Measurements from ENCODE around the gene SEMA6A.

DNA sequence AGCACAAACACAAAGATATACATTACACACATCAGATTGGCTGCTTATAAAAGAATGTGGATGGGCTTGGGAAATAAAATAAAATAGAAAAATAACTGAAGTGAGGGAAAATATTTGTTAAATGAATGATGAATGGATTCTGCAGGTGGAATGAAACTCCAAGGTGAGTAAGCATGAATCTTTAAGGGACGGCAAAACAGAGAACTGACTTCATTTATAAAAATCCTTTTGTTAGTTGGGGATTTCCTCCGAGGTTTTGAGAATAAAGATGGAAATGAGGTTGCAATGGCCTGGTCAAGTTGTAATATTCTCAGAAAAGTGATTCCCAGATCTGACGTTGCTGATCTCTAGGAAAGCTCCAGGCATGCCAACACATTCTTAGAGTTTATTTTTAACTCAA is 20.9 kb upstream of the SEMA6A start:
- TF ChIP-seq, protein P1, sequence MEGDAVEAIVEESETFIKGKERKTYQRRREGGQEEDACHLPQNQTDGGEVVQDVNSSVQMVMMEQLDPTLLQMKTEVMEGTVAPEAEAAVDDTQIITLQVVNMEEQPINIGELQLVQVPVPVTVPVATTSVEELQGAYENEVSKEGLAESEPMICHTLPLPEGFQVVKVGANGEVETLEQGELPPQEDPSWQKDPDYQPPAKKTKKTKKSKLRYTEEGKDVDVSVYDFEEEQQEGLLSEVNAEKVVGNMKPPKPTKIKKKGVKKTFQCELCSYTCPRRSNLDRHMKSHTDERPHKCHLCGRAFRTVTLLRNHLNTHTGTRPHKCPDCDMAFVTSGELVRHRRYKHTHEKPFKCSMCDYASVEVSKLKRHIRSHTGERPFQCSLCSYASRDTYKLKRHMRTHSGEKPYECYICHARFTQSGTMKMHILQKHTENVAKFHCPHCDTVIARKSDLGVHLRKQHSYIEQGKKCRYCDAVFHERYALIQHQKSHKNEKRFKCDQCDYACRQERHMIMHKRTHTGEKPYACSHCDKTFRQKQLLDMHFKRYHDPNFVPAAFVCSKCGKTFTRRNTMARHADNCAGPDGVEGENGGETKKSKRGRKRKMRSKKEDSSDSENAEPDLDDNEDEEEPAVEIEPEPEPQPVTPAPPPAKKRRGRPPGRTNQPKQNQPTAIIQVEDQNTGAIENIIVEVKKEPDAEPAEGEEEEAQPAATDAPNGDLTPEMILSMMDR (IDR thresholded peaks at IDR 0.05; ENCODE audit: low read length), result no peak
- no peak for TF ChIP-seq EZH2 (IDR thresholded peaks at IDR 0.05; ENCODE audit: borderline replicate concordance, low read length)
